ENCODE data around the gene ZC3HAV1.
A peak's percentile ranks its signal among the peaks of the same experiment; 100 is the strongest.
"Not testable (repeated sequence)": the region's sequence is repeated elsewhere in the genome, so short reads cannot be mapped to it uniquely, and the experiment has no call there.

The ZC3HAV1 gene

DNA sequence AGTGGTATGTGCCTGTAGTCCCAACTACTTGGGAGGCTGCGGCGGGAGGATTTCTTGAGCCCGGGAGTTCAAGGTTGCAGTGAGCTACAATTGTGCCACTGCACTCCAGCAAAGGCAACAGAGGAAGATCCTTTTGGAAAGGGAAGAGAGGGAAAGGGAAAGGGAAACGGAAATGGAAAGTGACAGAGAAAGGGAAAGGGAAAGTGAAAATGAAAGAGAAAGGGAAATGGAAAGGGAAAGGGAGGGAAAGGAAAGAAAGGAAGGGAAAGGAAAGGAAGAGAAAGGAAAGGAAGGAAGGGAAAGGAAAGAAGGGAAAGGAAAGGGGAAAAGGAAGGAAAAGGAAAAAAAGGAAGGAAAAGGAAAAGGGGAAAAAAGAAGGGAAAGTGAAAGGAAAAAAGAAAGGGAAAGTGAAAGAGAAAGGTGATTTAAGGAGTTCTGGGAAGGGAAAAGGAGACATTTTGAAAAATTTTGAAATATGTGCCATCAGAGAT, 2.3 kb upstream of the ZC3HAV1 start:
- no peak for DNase-seq

DNA sequence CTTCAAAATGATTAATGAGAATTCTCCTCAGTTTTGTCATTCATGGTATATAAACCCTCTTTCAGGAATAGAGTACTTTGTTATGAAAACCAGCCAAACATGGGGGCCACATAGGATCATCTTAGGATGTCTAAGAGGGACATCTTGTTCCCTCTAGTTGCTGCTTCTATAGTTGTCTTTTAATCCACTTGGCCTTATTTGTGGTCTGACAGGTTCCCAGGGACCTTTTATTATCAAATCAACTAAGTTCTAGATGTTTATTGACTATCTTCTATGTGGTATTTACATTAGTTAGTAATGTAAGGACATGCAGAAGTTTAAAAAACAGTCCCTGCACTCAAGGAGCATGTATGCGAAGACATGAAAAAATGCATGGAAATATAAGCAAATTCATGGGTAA, 1.6 kb upstream of the ZC3HAV1 start:
- DNase-seq = no peak

DNA sequence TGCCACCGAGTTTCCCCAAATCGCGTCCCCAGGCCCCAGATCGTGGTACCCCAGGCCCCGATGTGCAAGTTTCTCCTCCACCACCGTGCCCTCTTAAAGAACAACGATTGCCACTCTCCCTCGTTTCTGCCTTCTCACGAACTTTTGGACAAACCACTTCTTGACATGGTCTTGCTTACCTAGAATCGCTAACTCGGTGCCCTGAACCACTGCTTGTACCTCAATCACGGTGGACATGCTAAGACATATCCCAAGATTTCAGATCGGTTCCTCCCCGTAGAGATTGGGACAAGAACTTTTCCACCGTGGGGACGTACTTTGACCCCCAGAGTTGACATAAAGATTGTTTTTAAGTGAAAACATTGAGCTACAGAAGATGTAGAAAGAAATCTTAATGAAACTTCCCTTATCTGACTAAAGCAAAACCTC, 477 bp upstream of the ZC3HAV1 start:
- DNase-seq = no peak

DNA sequence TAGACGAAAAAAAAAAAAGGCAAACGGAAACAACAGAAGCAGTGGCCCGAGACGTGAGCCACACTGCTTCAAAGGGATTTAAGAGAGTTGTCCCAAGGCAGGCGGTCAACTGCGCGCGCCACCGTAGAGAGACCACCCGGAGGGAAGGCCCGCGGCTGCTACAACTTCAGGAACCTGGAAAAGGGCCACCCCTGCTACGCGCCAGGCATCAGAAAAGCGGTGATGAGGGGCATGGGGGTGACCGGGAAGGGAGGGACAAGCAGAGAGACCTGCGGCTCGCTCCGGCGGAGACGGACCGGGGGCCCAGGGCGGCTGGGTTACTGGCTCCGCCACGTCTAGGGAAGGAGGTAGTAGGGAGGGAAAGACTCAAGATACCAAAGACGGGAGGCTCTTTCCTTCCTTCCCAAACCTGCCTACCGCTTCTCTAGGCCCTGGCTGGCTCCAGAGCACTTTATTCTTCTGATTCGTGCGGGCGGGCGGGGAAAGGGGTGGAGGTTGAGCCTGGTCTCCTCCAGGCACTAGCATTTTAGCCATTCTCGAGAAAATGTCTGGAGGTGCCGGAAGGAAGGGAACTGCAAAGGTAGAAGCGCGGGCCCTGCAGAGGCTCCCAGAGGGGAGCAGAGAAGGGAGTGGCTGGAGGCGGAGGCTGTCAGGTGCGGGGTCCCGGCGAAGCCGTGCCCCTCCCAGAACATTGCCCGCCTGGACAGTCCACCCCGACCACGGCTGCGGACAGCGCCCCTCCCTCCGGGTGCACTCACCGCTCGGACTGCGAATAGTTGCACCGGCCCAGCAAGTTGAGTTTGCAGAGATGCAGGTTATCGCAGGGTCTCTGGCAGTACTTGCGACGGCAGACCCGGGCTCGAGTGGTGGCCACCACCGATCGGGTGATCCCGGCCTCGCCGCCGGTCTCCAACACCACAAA, 993 bp downstream of the ZC3HAV1 start:
- no peak for DNase-seq

DNA sequence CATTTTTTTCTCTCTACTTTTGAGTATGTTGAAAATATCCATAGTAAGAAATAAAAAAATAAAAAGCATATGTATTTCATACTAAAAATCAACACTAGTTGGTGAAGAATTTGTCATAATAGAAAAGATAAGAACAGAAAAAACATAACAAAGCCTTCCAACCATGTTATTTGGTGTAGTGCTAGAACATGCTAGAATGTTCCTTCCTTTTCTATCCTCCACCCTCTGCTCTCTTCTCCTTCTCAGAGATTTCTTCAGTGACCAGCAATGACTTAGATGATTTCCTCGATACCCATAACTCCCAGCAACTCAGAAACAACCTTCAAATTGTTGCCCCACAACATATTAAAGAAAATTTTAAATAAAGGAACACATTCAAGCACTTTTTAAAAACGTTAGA, 2.6 kb downstream of the ZC3HAV1 start:
- no peak for DNase-seq

DNA sequence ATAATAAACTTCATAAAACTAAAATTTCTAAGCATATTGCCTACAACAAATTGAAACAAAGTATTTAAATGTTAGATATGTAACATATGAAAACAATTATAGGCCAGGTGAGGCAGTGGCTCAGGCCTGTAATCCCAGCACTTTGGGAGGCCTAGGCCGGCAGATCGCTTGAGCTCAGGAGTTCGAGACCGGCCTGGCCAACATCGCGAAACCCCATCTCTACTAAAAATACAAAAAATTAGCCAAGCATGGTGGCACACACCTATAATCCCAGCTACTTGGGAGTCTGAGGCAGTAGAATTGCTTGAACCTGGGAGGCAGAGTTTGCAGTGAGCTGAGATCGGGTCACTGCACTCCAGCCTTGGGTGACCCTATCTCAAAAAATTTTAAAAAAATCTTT, 3.3 kb downstream of the ZC3HAV1 start:
- DNase-seq = not testable (repeated sequence)

DNA sequence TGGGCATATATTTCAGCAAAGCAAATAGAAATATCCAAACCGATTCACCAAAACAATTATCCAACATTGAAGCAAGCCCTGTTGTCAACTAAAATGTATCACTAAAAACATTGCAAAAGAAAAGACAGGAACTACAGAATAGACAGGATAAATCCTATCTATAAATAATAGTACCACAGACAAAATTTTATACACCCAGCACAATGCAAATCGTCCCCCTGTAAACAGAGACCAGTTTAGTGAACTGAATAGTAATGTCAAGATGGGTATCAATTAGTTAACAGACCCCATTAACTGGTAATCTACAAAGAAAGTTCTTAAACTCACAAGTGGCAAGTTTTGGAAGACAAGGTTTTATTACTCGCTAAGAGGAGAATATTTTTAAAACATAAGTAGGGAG, 4.0 kb downstream of the ZC3HAV1 start:
- DNase-seq = no peak

DNA sequence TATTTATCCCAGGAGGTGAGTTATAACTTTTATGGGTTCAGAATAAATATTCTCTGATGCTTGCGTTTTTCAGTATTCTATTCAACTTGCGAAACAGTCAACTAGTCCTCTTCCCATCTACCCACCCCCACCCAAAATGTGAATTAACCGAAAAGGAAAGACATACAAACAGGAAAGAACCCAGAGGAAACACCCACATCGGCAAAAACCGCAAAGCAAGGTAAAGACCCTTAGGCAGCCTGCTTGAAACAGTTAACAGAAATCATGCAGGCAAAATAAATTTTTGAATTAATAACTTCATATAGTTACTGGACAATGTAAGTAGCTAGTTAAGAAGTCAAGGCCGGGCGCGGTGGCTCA, 5.4 kb downstream of the ZC3HAV1 start:
- no peak for DNase-seq

DNA sequence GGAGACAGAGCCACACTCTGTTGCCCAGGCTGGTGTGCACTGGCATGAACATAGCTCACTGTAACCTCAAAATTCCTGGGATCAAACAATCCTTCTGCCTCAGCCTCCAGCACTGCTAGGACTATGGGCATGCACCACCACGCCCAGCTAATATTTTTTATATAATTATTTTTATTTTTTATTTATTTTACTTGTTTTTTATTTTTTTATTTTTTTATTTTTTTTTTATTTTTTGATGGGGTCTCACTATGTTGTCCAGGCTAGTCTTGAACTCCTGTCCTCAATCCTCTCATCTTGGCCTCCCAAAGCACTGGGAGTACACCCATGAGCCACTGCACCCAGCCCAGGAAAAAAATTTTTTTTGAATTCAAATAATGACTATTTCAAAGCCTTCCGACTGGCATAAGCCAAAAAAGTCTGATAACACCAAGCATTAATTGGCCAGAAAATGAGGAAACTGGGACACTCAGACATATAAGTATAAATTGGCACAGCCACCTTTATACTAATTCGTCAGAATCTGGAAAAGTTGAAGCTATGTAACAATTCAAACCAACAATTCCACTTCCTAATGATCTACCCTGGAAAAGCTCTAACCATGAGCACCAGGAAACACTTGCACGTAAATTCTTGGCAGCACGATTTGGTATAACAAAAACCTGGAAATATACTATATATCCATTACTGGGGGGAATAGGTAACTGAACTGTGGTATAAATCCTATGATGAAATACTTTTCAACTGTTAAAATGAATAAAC, 6.3 kb downstream of the ZC3HAV1 start:
- DNase-seq = no peak

DNA sequence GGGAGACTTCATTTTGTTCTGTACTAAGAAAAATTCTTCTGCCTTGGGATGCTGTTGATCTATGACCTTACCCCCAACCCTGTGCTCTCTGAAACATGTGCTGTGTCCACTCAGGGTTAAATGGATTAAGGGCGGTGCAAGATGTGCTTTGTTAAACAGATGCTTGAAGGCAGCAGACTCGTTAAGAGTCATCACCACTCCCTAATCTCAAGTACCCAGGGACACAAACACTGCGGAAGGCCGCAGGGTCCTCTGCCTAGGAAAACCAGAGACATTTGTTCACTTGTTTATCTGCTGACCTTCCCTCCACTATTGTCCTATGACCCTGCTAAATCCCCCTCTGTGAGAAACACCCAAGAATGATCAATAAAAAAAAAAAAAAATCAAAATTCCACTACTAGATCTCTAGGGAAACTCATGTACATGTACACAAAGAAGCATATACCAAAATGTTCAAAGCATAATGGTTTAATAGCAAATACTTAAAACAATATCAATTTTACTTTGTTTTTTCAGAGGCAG, 7.8 kb downstream of the ZC3HAV1 start:
- DNase-seq = not testable (repeated sequence)

DNA sequence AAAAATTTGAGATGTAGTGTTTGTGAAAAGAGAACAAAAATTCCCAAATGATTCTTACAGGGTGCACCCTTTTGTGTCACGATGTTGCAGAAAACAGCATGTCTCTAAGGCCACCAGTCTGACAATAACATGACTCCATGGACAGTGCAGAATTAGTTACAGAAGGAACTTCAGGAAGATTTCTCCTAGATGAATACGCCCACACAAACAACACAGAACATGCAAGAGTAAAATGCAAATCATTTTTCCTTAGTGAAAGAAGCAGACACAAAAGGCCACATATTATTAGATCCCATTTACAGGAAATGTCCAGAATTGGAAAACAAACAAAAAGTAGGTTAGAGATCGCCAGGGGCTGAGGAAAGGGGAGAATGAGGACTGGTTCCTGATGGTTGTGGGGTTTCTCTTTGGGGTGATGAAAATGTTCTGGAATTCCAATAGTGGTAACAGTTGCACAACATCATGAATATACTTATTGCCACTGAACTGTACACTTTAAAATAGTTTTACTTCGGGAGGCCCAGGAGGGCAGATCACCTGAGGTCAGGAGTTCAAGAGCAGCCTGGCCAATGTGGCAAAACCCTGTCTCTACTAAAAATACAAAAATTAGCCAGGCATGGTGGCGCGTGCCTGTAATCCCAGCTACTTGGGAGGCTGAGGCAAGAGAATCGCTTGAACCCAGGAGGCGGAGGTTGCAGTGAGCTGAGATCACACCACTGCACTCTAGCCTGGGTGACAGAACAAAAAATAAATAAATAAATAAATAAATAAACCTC, 10.2 kb downstream of the ZC3HAV1 start:
- no peak for DNase-seq

DNA sequence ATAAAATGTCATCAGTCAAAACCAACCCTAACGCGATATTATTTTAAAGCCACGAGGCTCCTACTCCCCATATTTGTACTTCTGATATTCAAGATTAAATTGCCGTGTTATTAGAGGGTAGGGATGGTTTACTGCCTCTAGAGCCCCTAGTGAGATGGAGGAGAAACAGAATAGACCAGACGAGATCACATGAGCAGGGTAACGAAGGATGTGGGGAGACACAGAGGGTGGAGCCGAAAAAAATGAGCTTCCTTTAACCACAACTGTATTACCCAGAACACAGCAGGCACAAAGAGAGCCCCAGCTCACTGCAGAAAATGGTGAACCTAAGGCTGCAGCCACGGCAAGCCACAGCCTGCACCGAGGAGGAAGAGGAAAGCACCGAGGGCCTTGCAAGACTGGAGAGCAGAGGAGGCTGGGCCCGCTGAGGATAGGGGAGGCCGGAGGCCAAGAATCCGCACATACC, 14.3 kb downstream of the ZC3HAV1 start:
- peak; percentile 55 to 59 for DNase-seq

DNA sequence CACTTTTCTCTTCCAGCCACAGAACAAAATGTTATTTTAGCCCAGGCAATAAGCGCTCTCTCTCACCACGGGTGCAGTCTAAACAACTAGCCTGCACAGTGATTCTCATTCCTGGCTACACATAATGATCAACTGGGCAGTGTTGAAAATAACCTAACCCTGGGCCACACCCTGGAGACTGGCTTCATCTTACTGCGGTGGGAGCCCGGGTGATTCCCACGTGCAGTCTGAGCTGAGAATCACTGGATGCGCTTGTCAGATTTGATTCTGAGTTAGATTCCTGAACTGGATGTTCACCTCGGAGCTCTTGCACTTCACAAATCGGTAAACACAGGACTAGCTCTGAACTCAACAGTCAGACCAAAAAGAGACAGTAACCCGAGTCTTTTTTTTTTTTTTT, 14.9 kb downstream of the ZC3HAV1 start:
- no peak for DNase-seq

DNA sequence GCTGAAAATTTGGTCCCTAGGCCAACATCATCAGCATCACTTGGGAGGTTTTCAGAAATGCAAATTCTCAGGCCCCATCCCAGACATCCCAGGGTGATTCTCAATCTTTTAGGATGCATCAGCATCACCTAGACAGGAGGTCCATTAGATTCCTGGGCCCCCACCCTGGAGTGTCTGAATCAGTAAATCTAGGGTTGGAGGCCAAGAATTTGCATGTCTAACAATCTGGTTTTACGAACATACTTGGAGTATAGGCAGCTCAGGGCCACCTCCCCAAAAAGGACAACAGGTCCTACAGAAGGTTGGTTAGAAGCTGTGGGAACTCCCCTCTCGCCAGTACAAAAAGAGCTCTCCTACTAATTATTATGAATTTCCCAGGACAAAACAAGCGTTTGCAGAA, 15.5 kb downstream of the ZC3HAV1 start:
- no peak for DNase-seq

DNA sequence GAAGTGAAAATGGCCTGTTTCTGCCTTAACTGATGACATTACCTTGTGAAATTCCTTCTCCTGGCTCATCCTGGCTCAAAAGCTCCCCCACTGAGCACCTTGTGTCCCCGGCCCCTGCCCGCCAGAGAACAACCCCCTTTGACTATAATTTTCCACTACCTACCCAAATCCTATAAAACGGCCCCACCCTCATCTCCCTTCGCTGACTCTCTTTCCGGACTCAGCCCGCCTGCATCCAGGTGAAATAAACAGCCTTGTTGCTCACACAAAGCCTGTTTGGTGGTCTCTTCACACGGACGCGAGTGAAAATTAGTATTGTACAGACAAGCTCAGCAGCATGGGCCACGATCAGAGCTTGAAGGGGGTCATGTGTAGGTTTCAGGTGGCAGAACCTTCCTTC, 16.0 kb downstream of the ZC3HAV1 start:
- not testable (repeated sequence) for DNase-seq

DNA sequence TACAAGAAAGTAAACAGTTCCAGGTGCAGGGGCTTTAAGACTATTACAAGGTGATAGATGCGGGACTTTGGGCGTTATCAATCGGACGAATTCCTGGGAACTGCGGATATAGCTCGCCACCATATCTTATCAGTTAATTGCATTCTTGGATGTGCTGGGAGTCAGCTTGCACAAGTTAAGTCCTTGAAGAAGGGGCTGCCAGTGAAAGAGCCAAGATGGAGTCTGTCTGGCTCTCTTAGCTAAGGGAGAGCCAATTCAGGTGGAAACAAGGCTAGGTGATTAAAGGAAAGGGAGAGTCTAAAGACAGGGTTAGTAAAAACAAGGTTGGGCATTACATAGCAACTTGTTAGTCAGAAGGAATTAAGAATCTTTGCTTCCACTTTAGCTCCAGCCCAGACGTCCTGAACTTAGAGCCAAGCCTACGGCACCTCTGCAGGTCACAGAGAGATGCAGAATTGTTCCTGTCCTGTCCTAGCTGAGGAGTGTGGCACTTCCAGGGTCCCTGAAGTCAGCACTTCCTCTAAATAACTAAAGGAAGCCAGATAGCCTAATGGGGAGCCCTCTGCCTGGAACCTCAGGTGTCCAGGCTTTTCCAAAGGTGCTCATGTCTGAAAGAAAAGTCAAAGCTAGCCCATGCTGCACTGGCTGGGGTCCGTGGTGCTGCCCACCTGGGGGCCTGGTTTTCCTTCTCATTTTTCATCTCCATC, 17.3 kb downstream of the ZC3HAV1 start:
- DNase-seq = no peak

DNA sequence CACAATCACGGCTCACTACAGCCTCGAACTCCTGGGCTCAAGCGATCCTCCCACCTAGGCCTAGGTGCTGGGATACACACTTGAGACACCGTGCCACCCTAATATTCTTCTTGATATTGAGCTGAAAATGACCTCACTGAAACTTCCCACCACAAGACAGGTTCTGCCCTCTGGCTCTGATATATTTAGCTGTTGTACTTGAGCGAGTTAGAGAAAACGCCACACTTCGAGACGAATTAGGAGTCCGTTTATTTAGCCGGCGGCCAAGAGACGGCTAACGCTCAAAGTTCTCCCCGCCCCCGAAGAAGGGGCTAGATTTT, 17.9 kb downstream of the ZC3HAV1 start:
- DNase-seq = no peak

DNA sequence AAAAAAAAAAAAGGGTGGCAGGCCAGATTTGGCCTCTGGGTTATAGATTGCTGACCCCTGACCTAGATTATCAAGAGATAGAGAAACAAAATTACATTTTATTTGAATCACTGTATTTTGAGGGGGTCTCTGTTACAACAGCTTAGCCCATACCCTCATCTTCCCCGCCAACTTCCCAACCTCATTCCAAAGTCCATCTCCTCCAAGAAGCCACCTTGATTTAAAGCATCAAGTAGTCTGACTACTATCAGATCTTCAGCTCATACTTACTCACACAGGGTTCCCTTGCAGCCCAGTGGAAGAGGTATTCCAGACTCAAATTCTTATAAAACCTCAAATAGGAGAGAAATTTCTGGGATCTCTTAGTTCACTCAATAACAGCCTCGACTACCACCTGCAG, 20.4 kb downstream of the ZC3HAV1 start:
- no peak for DNase-seq

DNA sequence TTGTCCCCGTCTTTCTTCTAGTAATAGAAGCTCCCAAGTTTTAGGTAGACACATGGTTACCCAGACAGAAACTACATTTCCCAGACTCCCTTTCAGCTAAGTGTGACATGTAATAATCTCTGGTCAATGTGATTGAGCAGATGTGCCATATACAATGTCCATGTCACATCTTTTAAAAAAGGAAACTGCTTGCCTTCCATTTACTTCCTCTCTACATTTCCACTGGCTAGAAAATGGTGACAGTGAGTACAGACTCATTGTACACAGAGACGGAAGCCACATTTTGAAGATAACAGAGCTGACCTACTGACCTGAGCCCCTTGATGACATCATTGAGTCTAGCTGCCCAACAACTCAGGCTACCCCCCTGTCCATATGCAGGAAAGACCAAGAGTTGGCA, 21.3 kb downstream of the ZC3HAV1 start:
- DNase-seq = no peak

DNA sequence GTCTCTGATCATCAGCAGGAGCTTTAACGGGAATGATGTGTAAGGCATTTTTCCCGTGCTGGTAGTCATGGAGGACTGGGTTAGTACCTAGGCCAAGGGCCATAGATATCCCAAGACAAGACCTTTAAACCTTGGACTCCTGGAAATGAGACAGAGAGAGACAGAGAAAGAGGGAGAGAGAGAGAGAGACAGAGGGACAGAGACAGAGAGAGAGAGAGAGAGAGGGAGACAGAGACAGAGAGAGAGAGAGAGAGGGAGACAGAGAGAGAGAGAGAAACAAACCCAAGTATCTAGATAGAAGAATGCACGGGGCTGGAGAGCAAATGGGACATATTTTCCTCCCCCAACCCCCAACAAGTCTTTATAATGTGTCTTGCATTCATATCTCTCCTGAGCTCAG, 22.3 kb downstream of the ZC3HAV1 start:
- no peak for DNase-seq

DNA sequence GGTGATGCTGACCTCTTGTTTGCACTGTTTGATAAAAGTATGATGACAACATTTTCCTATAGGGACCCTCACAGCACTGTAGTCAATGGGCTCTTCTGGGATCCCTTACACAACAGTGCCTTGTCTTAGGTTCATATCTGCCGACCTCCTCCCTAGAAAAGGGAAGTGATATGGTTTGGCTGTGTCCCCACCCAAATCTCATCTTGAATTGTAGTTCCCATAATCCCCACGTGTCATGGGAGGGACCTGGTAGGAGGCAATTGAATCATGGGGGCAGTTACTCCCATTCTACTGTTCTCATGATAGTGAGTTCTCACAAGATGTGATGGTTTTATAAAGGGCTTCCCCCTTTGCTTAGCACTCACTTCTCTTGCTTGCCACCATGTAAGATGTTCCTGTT, 23.1 kb downstream of the ZC3HAV1 start:
- DNase-seq = no peak

DNA sequence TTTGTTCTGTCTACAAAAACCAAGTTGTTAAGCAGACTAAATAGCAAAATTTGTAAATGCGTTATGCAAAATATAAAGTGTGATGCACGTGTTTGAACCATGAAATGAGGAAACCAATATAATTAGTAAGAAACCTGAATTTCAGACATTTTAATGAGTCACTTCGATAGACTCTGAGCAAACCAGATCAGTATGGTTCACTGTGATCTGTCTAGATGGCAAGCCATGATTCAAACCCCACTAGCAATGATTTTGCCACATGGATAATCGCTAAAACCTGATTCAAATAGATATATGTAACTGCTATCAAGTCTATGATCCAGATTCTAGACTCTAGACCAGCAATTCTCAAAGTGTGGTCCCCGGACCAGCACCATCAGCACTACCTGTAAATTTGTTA, 24.8 kb downstream of the ZC3HAV1 start:
- DNase-seq = no peak
